GM12875 (cell line): Measurements from ENCODE around the gene OSBP.
A peak's percentile ranks its signal among the peaks of the same experiment; 100 is the strongest.
"Not testable (repeated sequence)": the region's sequence is repeated elsewhere in the genome, so short reads cannot be mapped to it uniquely, and the experiment has no call there.

Experiments used
- H3K4me3 ChIP-seq: one replicate; pipeline ENCODE4 v1.5.1; 2011; ENCODE audit warnings: low read depth, low read length, control low read depth
- TF ChIP-seq, protein P1 (sequence below): IDR thresholded peaks from 2 replicates; pipeline ENCODE4 v1.5.1; 2011; ENCODE audit warnings: low read depth, mild to moderate bottlenecking, control low read depth, inconsistent platforms, low read length, moderate library complexity, borderline replicate concordance; ENCODE audit not compliant: insufficient read depth

OSBP gene

DNA sequence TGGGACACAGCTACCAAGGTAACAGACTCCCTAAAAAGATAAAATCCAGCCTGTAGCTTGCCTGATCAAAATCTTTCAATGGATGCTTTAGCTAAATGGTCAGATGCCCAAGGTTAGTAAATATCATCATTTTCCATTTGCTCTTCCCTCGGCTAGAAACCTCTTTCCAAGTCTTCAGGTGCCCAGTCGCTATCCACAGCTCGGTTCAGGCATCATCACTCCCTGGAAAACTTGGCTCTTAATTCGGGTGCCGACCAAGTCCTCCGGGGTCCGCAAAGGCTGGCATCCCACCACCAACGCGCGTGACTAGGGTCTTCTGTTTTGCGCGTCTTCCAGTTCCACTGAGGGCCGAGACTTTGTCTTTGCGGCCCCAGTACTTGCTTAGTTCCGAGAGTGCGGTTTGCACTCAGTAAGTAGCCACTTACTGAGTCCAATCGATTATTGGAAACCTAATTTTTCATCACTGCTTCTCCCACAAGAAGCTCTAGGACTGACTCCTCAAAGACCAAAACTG lies 59.9 kb downstream of the OSBP start:
- peak overlapping the region; percentile 23 for H3K4me3 ChIP-seq
- TF ChIP-seq, protein P1, sequence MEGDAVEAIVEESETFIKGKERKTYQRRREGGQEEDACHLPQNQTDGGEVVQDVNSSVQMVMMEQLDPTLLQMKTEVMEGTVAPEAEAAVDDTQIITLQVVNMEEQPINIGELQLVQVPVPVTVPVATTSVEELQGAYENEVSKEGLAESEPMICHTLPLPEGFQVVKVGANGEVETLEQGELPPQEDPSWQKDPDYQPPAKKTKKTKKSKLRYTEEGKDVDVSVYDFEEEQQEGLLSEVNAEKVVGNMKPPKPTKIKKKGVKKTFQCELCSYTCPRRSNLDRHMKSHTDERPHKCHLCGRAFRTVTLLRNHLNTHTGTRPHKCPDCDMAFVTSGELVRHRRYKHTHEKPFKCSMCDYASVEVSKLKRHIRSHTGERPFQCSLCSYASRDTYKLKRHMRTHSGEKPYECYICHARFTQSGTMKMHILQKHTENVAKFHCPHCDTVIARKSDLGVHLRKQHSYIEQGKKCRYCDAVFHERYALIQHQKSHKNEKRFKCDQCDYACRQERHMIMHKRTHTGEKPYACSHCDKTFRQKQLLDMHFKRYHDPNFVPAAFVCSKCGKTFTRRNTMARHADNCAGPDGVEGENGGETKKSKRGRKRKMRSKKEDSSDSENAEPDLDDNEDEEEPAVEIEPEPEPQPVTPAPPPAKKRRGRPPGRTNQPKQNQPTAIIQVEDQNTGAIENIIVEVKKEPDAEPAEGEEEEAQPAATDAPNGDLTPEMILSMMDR = no peak

DNA sequence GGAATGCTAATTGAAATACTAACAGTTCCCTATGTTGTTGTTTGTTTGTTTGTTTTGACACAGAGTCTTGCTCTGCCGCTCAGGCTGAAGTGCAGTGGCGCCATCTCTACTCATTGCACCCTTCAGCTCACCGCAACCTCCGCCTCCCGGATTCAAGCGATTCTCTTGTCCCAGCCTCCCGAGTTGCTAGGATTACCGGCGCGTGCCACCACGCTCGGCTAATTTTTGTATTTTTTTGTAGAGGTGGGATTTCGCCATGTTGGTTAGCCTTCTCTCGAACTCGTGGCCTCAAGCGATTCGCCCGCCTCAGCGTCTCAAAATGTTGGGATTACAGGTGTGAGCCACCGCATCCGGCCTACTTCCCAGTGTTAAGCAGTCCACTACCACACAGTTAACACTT lies 62.3 kb downstream of the OSBP start:
- H3K4me3 ChIP-seq = no peak overlapping the region
- TF ChIP-seq, protein P1 = no peak

DNA sequence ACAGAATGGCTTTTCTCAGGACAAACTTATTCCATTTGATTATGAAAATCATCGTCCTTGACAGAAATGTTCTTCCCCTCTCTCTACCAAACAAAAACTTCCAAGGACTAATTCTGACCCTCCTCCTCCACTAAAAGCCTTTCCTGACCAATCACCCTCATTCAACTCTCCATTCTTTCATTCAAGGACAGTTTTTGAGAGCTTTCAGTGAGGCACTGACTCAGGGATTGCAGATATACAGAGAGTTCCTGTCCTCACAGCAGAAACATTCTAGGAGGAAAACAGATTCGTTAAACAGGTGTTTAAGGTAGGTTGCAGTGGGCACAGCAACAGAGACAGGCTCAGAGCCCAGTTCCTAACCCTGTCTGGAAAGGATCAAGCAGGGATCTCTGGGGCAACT lies 62.7 kb downstream of the OSBP start:
- no peak overlapping the region for H3K4me3 ChIP-seq
- TF ChIP-seq, protein P1 = no peak

DNA sequence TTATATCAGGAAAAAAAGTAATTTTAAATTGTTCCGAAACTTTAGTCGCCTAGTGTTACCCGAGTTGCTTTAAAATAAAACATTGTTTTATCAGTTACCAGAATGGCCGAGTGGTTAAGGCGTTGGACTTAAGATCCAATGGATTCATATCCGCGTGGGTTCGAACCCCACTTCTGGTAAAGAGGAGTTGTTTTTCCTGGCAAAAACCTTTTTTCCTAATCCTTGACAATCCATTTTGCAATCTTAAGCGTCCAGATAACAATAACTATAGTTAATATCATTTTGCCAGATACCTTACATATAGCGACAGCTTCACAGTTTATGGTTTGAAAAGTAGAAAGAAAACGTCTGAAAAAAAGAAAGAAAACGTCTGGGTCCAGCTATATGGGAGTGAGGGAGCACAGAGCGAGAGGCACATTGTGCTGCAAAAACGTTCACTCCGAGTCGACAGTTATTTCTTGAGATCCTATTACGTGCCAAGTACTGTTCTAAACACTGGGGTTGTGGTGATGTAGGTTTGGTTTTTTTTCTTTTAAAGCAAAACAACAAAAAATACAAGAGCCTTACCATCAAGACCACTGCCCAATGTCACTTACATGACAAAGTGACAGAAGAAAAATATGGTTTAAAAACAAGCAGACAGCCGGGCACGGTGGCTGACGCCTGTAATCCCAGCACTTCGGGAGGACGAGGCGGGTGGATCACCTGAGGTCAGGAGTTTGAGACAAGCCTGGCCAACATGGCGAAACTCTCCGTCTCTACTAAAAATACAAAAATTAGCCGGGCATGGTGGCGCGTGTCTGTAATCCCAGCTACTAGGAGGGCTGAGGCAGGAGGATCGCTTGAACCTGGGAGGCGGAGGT lies 63.7 kb downstream of the OSBP start:
- peak overlapping the region; percentile 53 for H3K4me3 ChIP-seq
- TF ChIP-seq, protein P1 = no peak

DNA sequence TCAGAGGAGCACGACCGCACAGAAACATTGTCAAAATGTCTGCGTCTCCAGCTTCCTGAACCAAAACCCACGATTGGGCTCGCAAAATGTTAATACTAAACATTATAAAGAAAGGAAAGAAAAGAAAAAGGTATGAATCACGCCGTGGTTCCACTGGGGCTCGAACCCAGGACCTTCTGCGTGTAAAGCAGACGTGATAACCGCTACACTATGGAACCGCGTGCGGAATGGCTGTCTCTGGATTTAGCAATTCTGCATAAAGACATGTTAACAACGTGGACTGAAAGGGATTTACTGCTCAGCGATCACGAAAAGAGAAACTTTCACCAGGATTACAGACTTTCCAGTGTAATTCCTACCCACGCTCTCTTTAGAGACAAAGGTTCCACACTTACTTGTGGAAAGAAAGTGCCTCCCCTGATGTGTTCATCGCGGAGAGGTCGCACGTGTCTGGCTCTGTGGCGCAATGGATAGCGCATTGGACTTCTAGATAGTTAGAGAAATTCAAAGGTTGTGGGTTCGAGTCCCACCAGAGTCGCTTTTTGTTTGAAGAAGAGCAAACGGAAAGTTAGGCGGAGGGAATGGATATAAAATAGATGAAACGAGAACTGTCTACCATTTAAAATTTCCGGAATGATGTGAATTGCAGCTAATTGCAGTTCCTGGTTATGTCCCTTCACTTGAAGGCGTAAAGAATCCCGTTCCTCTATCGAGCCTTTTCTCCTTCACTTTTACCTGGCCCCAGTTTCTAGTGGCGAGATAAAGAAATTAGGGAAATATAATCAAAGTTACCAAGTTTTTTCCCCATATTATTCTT lies 64.5 kb downstream of the OSBP start:
- TF ChIP-seq, protein P1 = no peak

DNA sequence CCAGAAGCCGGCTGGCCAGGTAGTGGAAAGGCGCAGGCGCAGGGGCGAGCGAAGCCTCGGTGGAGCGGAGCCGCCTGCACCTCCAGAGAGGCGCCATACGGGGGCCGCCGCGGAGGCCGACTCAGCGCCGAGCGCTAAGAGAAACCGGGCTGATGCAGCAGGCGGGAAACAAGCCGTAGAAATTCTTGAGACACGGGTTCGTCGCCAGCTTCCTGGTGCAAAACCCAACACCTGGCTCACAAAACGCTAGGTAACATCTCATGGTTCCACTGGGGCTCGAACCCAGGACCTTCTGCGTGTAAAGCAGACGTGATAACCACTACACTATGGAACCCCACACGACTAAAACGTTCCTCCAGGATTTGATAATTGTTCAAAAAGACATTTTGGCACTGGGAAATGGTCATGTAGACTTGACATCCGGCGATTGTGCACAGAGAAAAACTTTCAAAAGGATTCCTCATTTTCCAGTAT lies 65.2 kb downstream of the OSBP start:
- TF ChIP-seq, protein P1 = peak; percentile 68
- peak overlapping the region; percentile 53 for H3K4me3 ChIP-seq

More for the DNA sequence above, 64.5 kb downstream of the OSBP start:
- peak overlapping the region; percentile 53 for H3K4me3 ChIP-seq

DNA sequence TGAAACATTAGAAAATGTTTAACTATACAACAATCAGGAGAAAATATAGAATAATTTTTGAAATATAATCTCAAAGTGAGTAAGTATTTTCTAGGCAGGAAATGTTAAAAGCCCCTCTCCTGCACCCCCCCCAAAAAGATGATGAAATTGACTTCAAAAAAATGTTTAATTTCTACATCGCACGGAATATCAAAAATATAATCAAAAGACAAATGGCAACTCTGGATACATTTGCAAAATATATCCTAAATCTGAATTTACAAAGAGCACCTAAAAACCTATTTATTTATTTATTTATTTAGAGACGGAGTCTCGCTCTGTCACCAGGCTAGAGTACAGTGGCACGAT lies 67.3 kb downstream of the OSBP start:
- TF ChIP-seq, protein P1 = no peak

DNA sequence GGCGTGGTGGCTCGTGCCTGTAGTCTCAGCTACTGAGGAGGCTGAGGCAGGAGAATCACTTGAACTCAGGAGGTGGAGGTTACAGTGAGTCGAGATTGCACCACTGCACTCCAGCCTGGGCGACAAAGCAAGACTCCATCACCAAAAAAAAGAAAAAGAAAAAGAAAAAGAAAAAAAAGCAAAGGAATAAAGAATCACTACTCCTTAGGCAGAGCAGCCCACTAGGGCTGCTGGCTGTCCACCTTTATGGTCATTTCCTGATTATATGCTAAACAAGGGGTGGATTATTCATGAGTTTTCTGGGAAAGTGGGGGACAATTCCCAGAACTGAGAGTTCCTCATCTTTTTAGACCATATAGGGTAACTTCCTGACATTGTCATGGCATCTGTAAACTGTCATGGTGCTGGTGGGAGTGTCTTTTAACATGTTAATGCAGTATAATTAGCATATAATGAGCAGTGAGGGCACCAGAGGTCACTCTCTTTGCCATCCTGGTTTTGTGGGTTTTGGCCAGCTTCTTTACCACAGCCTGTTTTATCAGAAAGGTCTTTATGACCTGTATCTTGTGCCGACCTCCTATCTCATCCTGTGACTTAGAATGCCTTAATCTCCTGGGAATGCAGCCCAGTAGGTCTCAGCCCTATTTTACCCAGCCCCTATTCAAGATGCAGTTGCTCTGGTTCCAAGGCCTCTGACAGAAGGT lies 67.8 kb downstream of the OSBP start:
- H3K4me3 ChIP-seq = not testable (repeated sequence)

More for the DNA sequence above, 67.3 kb downstream of the OSBP start:
- no peak overlapping the region for H3K4me3 ChIP-seq
